Hepatocyte (in vitro differentiated cells): ENCODE data around the gene PRSS1. TPM values are rescaled to one million over a fixed set of nuclear protein-coding genes. Genes with fewer than 3 reads are reported as not detected.

Experiments
- DNase-seq: peaks from one replicate; pipeline ENCODE4 v3.0.0-alpha.2; 2016; ENCODE audit warnings: low spot score
- H2AFZ ChIP-seq: fragments of 200-600 bp; sonication (generic); 2 replicates; pipeline ENCODE4 v1.6.0; 2016; ENCODE audit warnings: antibody characterized with exemption, mild to moderate bottlenecking
- H3K27ac ChIP-seq: fragments of 200-600 bp; sonication (generic); 2 replicates; pipeline ENCODE4 v1.5.1; 2016; ENCODE audit warnings: mild to moderate bottlenecking
- H3K27me3 ChIP-seq: fragments of 200-600 bp; sonication (generic); 2 replicates; pipeline ENCODE4 v1.6.1; 2016
- H3K36me3 ChIP-seq: fragments of 200-600 bp; sonication (generic); replicated peaks from 2 replicates; pipeline ENCODE4 v1.5.1; 2016; ENCODE audit warnings: low read depth; ENCODE audit not compliant: insufficient read depth
- H3K4me1 ChIP-seq: fragments of 200-600 bp; sonication (generic); 2 replicates; pipeline ENCODE4 v1.5.1; 2016; ENCODE audit warnings: mild to moderate bottlenecking, moderate library complexity; ENCODE audit not compliant: insufficient read depth
- H3K4me2 ChIP-seq: fragments of 200-600 bp; sonication (generic); 2 replicates; pipeline ENCODE4 v1.6.0; 2016
- H3K4me3 ChIP-seq: fragments of 200-600 bp; sonication (generic); 2 replicates; pipeline ENCODE4 v1.5.1; 2016; ENCODE audit warnings: mild to moderate bottlenecking
- H3K79me2 ChIP-seq: fragments of 200-600 bp; sonication (generic); 2 replicates; pipeline ENCODE4 v1.6.0; 2017; ENCODE audit warnings: mild to moderate bottlenecking
- H3K9me2 ChIP-seq: fragments of 200-600 bp; sonication (generic); replicated peaks from 2 replicates; pipeline ENCODE4 v1.6.0; 2017; ENCODE audit warnings: mild to moderate bottlenecking; ENCODE audit not compliant: insufficient read depth
- H3K9me3 ChIP-seq: fragments of 200-600 bp; sonication (generic); 2 replicates; pipeline ENCODE4 v1.5.1; 2016; ENCODE audit warnings: low read depth, mild to moderate bottlenecking
- H4K20me1 ChIP-seq: fragments of 200-600 bp; sonication (generic); 2 replicates; pipeline ENCODE4 v1.6.0; 2016; ENCODE audit warnings: mild to moderate bottlenecking; ENCODE audit not compliant: insufficient read depth, poor library complexity, severe bottlenecking
- CTCF ChIP-seq: fragments of 200-600 bp; sonication (generic); IDR thresholded peaks from 2 replicates; pipeline ENCODE4 v1.5.1; 2016; ENCODE audit warnings: antibody characterized with exemption, mild to moderate bottlenecking; ENCODE audit not compliant: poor library complexity
- EZH2 ChIP-seq: fragments of 200-600 bp; sonication (generic); IDR thresholded peaks from 2 replicates; pipeline ENCODE4 v1.6.1; 2016; ENCODE audit warnings: antibody characterized with exemption, mild to moderate bottlenecking, borderline replicate concordance
- EZH2phosphoT487 ChIP-seq: fragments of 200-600 bp; sonication (generic); IDR thresholded peaks from one replicate; pipeline ENCODE4 v1.6.1; 2018; ENCODE audit warnings: antibody characterized with exemption, mild to moderate bottlenecking, low read depth, moderate library complexity; ENCODE audit not compliant: unreplicated experiment, severe bottlenecking
- WGBS: methylation state at CpG from one replicate; pipeline ENCODE4 v1.1.6; 2016; ENCODE audit warnings: low lambda C conversion rate; ENCODE audit errors: missing lambda C conversion rate; 5-methylcytosine and 5-hydroxymethylcytosine counted together
- polyA plus RNA-seq: library from polyadenylated mRNA; unstranded; fragments of >200 nt; fragmentation: Nextera tagmentation; extraction: Ambion mirVana; gene quantifications from 2 replicates; pipeline ENCODE4 v1.2.1, GENCODE V29; 2016
- total RNA-seq: library from RNA; depleted of rRNA; stranded (reverse); fragments of >200 nt; gene quantifications from 2 replicates; pipeline ENCODE4 v1.2.3, GENCODE V29; 2014

The PRSS1 gene
- total and polyA plus RNA-seq, 2 experiments from 2014 or later: 67.6 to 71.2 TPM

DNA sequence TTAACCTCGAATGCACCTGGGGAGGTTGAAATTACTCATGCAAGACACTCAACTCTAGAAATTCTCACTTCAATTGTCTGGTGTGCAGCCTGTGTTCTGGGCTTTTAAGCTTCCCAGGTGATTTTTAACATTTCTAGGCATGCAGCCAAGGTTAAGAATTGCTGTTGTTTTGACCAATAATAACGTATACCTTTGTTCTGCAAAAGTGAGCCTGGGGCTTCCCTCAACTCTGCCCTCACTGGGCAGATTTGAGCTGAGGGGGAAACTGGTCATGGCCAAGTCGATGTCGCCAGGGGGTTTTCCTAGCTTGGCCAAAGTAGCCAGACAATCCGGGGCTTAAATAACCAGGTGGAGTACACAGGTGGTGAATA is 22.1 kb downstream of the PRSS1 start:
- TF ChIP-seq CTCF (no peak), EZH2phosphoT487 (no peak), EZH2 (no peak)
- no peak for DNase-seq
- H3K9me2 ChIP-seq: no peaks in the 10 kb centered on the region
- 79% methylated on average over 5 of the region's 5 CpGs for WGBS
- no peaks in the 10 kb centered on the region for H3K4me1 ChIP-seq
- no peaks in the 10 kb centered on the region for H3K36me3 ChIP-seq
- H3K4me2 ChIP-seq: no peak overlapping the region
- no peaks in the 10 kb centered on the region for H3K79me2 ChIP-seq
- H3K27ac ChIP-seq: no peak overlapping the region
- H4K20me1 ChIP-seq: no peaks in the 10 kb centered on the region
- peaks cover 6% of the 10 kb centered on the region for H3K27me3 ChIP-seq
- H3K4me3 ChIP-seq: no peak overlapping the region
- no peak overlapping the region for H2AFZ ChIP-seq
- H3K9me3 ChIP-seq: no peaks in the 10 kb centered on the region

GRCh38 chr7:142772051-142772450 is 22.8 kb downstream of the PRSS1 start:
- Histone ChIP-seq H3K27me3 (peaks cover 6% of the 10 kb centered on the region), H2AFZ (no peak overlapping the region), H3K9me2 (no peaks in the 10 kb centered on the region), H4K20me1 (no peaks in the 10 kb centered on the region), H3K79me2 (no peaks in the 10 kb centered on the region), H3K9me3 (no peaks in the 10 kb centered on the region), H3K4me1 (no peaks in the 10 kb centered on the region), H3K27ac (no peak overlapping the region), H3K4me3 (no peak overlapping the region), H3K4me2 (no peak overlapping the region), H3K36me3 (no peaks in the 10 kb centered on the region)
- 63% methylated on average over 6 of the region's 6 CpGs for WGBS
- no peak for TF ChIP-seq CTCF
- no peak for TF ChIP-seq EZH2phosphoT487
- TF ChIP-seq EZH2: no peak
- no peak for DNase-seq

- Histone ChIP-seq H3K27ac (no peak overlapping the region), H3K9me2 (no peaks in the 10 kb centered on the region), H3K27me3 (peaks cover 4% of the 10 kb centered on the region), H3K9me3 (no peaks in the 10 kb centered on the region), H3K4me3 (no peak overlapping the region), H3K79me2 (no peaks in the 10 kb centered on the region), H3K4me2 (no peak overlapping the region), H3K4me1 (no peaks in the 10 kb centered on the region), H2AFZ (no peak overlapping the region), H4K20me1 (no peaks in the 10 kb centered on the region), H3K36me3 (no peaks in the 10 kb centered on the region)
- DNase-seq: no peak
- TF ChIP-seq CTCF (no peak), EZH2phosphoT487 (no peak), EZH2 (no peak)
Observed at GRCh38 chr7:142772673-142773072, 23.4 kb downstream of the PRSS1 start.

DNA sequence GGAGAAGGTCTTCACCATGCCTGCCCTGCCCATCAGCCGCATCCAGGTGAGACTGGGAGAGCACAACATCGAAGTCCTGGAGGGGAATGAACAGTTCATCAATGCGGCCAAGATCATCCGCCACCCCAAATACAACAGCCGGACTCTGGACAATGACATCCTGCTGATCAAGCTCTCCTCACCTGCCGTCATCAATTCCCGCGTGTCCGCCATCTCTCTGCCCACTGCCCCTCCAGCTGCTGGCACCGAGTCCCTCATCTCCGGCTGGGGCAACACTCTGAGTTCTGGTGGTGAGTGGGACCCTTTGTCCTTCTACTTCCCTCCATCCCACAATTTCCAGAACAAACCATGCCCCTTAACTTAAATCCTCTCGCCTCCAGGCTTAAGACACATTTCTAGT is 24.0 kb downstream of the PRSS1 start:
- no peak overlapping the region for H3K4me2 ChIP-seq
- H3K27ac ChIP-seq: no peak overlapping the region
- peaks cover 2% of the 10 kb centered on the region for H3K27me3 ChIP-seq
- no peak for DNase-seq
- TF ChIP-seq EZH2 (no peak), EZH2phosphoT487 (no peak), CTCF (no peak)
- H4K20me1 ChIP-seq: no peaks in the 10 kb centered on the region
- no peaks in the 10 kb centered on the region for H3K4me1 ChIP-seq
- no peaks in the 10 kb centered on the region for H3K79me2 ChIP-seq
- no peak overlapping the region for H3K4me3 ChIP-seq
- no peaks in the 10 kb centered on the region for H3K9me3 ChIP-seq
- no peaks in the 10 kb centered on the region for H3K9me2 ChIP-seq
- WGBS: 78% methylated on average over 12 of the region's 12 CpGs
- H3K36me3 ChIP-seq: no peaks in the 10 kb centered on the region
- no peak overlapping the region for H2AFZ ChIP-seq
